Neural cell (in vitro differentiated cells): ENCODE results near the gene MEGF9. TPM values are rescaled to one million over a fixed set of nuclear protein-coding genes. Genes with fewer than 3 reads are reported as not detected.

ENCODE experiments used
- H2AFZ ChIP-seq: fragments of 200-600, 300-800 bp; sonication (generic), shearing (Covaris generic); 2 replicates; pipeline ENCODE4 v1.6.0; 2014; ENCODE audit warnings: low read depth, mild to moderate bottlenecking, antibody characterized with exemption, low read length, moderate library complexity
- H3F3A ChIP-seq: fragments of 200-600 bp; shearing (Covaris generic); 2 replicates; pipeline ENCODE4 v1.6.1; 2016; ENCODE audit warnings: mild to moderate bottlenecking, moderate library complexity, mixed read lengths, antibody characterized with exemption, low read length; ENCODE audit not compliant: insufficient read depth, poor library complexity, severe bottlenecking
- H3K27ac ChIP-seq: fragments of 200-600, 300-800 bp; sonication (generic), shearing (Covaris generic); 2 replicates; pipeline ENCODE4 v1.5.1; 2014; ENCODE audit warnings: mild to moderate bottlenecking, low read length, moderate library complexity
- H3K27me3 ChIP-seq: fragments of 300-800, 200-600 bp; sonication (generic), shearing (Covaris generic); 2 replicates; pipeline ENCODE4 v1.6.0; 2014; ENCODE audit warnings: mild to moderate bottlenecking, low read depth, low read length, moderate library complexity; ENCODE audit not compliant: insufficient read depth
- H3K36me3 ChIP-seq: fragments of 300-800, 200-600 bp; sonication (generic), shearing (Covaris generic); 2 replicates; pipeline ENCODE4 v1.5.1; 2014; ENCODE audit warnings: mild to moderate bottlenecking, antibody characterized with exemption, low read length, moderate library complexity; ENCODE audit not compliant: insufficient read depth
- H3K4me2 ChIP-seq: fragments of 300-800, 200-600 bp; sonication (generic), shearing (Covaris generic); 2 replicates; pipeline ENCODE4 v1.6.0; 2014; ENCODE audit warnings: mild to moderate bottlenecking, low read length
- H3K4me3 ChIP-seq: fragments of 300-800, 200-600 bp; sonication (generic), shearing (Covaris generic); 2 replicates; pipeline ENCODE4 v1.5.1; 2014; ENCODE audit warnings: mild to moderate bottlenecking, low read length, moderate library complexity
- H3K79me2 ChIP-seq: fragments of 200-600 bp; shearing (Covaris generic); replicated peaks from 2 replicates; pipeline ENCODE4 v1.6.0; 2014; ENCODE audit warnings: mild to moderate bottlenecking, low read length, moderate library complexity; ENCODE audit not compliant: insufficient read depth
- H3K9ac ChIP-seq: fragments of 300-800, 200-600 bp; sonication (generic), shearing (Covaris generic); 2 replicates; pipeline ENCODE4 v1.6.1; 2016; ENCODE audit warnings: mild to moderate bottlenecking, low read length, mixed read lengths
- H3K9me2 ChIP-seq: fragments of 200-600 bp; shearing (Covaris generic); 2 replicates; pipeline ENCODE4 v1.6.1; 2016; ENCODE audit warnings: mild to moderate bottlenecking, low read length, mixed read lengths; ENCODE audit not compliant: insufficient read depth
- H3K9me3 ChIP-seq: fragments of 200-600, 300-800 bp; sonication (generic), shearing (Covaris generic); 2 replicates; pipeline ENCODE4 v1.6.1; 2016; ENCODE audit warnings: mild to moderate bottlenecking, mixed run types, low read length, moderate library complexity, mixed read lengths
- H4K20me1 ChIP-seq: fragments of 200-600 bp; shearing (Covaris generic); 2 replicates; pipeline ENCODE4 v1.6.1; 2016; ENCODE audit warnings: mild to moderate bottlenecking, mixed run types; ENCODE audit not compliant: insufficient read depth
- CTCF ChIP-seq: fragments of 450-650 bp; IDR thresholded peaks from 2 replicates; pipeline ENCODE4 v1.5.1; 2014; ENCODE audit warnings: antibody characterized with exemption, mild to moderate bottlenecking, moderate library complexity; ENCODE audit not compliant: poor library complexity, severe bottlenecking
- EP300 ChIP-seq: fragments of 450-650 bp; conservative IDR thresholded peaks from 2 replicates; pipeline ENCODE4 v1.6.1; 2014; ENCODE audit warnings: antibody characterized with exemption, mild to moderate bottlenecking, moderate library complexity; ENCODE audit not compliant: poor library complexity, severe bottlenecking
- EZH2 ChIP-seq: fragments of 200-600, 300-800 bp; shearing (Covaris generic), sonication (generic); IDR thresholded peaks from 2 replicates; pipeline ENCODE4 v1.6.1; 2014; ENCODE audit warnings: antibody characterized with exemption, low read length, borderline replicate concordance, mild to moderate bottlenecking; ENCODE audit not compliant: insufficient read depth, poor library complexity, severe bottlenecking
- MXI1 ChIP-seq: fragments of 450-650 bp; conservative IDR thresholded peaks from 2 replicates; pipeline ENCODE4 v1.6.1; 2014; ENCODE audit warnings: antibody characterized with exemption, mild to moderate bottlenecking; ENCODE audit not compliant: poor library complexity, severe bottlenecking
- POLR2AphosphoS5 ChIP-seq: IDR thresholded peaks from 2 replicates; pipeline ENCODE4 v1.6.1; 2012
- RAD21 ChIP-seq: fragments of 450-650 bp; conservative IDR thresholded peaks from 2 replicates; pipeline ENCODE4 v1.6.1; 2014; ENCODE audit warnings: antibody characterized with exemption, mild to moderate bottlenecking, moderate library complexity
- REST ChIP-seq: IDR thresholded peaks from 2 replicates; pipeline ENCODE4 v1.6.1; 2012; ENCODE audit warnings: borderline replicate concordance
- SMC3 ChIP-seq: fragments of 450-650 bp; conservative IDR thresholded peaks from 2 replicates; pipeline ENCODE4 v1.6.1; 2014; ENCODE audit warnings: antibody characterized with exemption, mild to moderate bottlenecking, moderate library complexity; ENCODE audit not compliant: poor library complexity
- TAF1 ChIP-seq: IDR thresholded peaks from 2 replicates; pipeline ENCODE4 v1.6.1; 2012; ENCODE audit warnings: low read depth
- polyA plus RNA-seq: library from polyadenylated mRNA; depleted of rRNA; stranded (reverse); fragments of >200 nt; gene quantifications from 2 replicates; pipeline ENCODE4 v1.2.3, GENCODE V29; 2014

MEGF9 gene
- polyA plus RNA-seq, 1 donor from 2014 or later: 35.0 TPM

GRCh38 chr9:120680579-120680978 is 33.7 kb downstream of the MEGF9 start:
- H3K36me3 ChIP-seq: no peaks in the 10 kb centered on the region
- no peak overlapping the region for H3K4me2 ChIP-seq
- peaks cover 3% of the 10 kb centered on the region for H3F3A ChIP-seq
- TF ChIP-seq EZH2 (no peak), MXI1 (no peak)
- no peak overlapping the region for H3K9ac ChIP-seq
- H3K27ac ChIP-seq: no peak overlapping the region
- H3K4me3 ChIP-seq: no peak overlapping the region
- H3K79me2 ChIP-seq: peaks cover 20% of the 10 kb centered on the region
- H3K9me3 ChIP-seq: no peaks in the 10 kb centered on the region
- H2AFZ ChIP-seq: no peak overlapping the region
- H3K27me3 ChIP-seq: no peaks in the 10 kb centered on the region
- H4K20me1 ChIP-seq: peaks cover 4% of the 10 kb centered on the region
- H3K9me2 ChIP-seq: no peaks in the 10 kb centered on the region

GRCh38 chr9:120680161-120680560 is 34.1 kb downstream of the MEGF9 start:
- TF ChIP-seq CTCF (no peak), EZH2 (no peak), REST (no peak), SMC3 (no peak), MXI1 (no peak), POLR2AphosphoS5 (no peak), TAF1 (no peak), RAD21 (no peak), EP300 (no peak)
- Histone ChIP-seq H3K9me3 (no peaks in the 10 kb centered on the region), H3K79me2 (peaks cover 16% of the 10 kb centered on the region), H4K20me1 (peaks cover 4% of the 10 kb centered on the region), H3K36me3 (no peaks in the 10 kb centered on the region), H3K27ac (no peak overlapping the region), H3F3A (peaks cover 3% of the 10 kb centered on the region), H3K4me2 (no peak overlapping the region), H3K9me2 (no peaks in the 10 kb centered on the region), H3K27me3 (no peaks in the 10 kb centered on the region), H2AFZ (no peak overlapping the region), H3K4me3 (no peak overlapping the region), H3K9ac (no peak overlapping the region)

GRCh38 chr9:120677965-120678364 is 36.3 kb downstream of the MEGF9 start:
- H3K27ac ChIP-seq: no peak overlapping the region
- H4K20me1 ChIP-seq: peaks cover 1% of the 10 kb centered on the region

More at GRCh38 chr9:120677965-120678364, 36.3 kb downstream of the MEGF9 start:
- Histone ChIP-seq H3K36me3 (no peaks in the 10 kb centered on the region), H3K9ac (no peak overlapping the region), H3K79me2 (peaks cover 20% of the 10 kb centered on the region), H3K27me3 (no peaks in the 10 kb centered on the region), H2AFZ (no peak overlapping the region), H3F3A (no peaks in the 10 kb centered on the region), H3K4me3 (no peak overlapping the region), H3K9me2 (no peaks in the 10 kb centered on the region), H3K4me2 (no peak overlapping the region), H3K9me3 (no peaks in the 10 kb centered on the region)
- TF ChIP-seq REST (no peak), TAF1 (no peak), POLR2AphosphoS5 (no peak), SMC3 (no peak), RAD21 (no peak), MXI1 (no peak), EZH2 (no peak), EP300 (no peak), CTCF (no peak)
